MV-4-11 (cell line): Measurements from ENCODE around the gene GLUL.
"Not testable (repeated sequence)": the region's sequence is repeated elsewhere in the genome, so short reads cannot be mapped to it uniquely, and the experiment has no call there.

Source experiments
- DNase-seq: peaks from one replicate; lab custom pipeline; 2025; lab: John Stamatoyannopoulos, UW

The GLUL gene

GRCh38 chr1:182367926-182368325 is 23.7 kb downstream of the GLUL start:
- DNase-seq, result no peak

- no peak for DNase-seq
Observed at GRCh38 chr1:182366596-182366995, 25.0 kb downstream of the GLUL start.

GRCh38 chr1:182359645-182360044 is 31.9 kb downstream of the GLUL start:
- no peak for DNase-seq

GRCh38 chr1:182357913-182358312 is 33.7 kb downstream of the GLUL start:
- no peak for DNase-seq

GRCh38 chr1:182357171-182357570 is 34.4 kb downstream of the GLUL start:
- no peak for DNase-seq

- DNase-seq, result no peak
Observed at GRCh38 chr1:182355723-182356098, 35.9 kb downstream of the GLUL start.

- DNase-seq, result no peak
Observed at GRCh38 chr1:182351790-182352364, 39.7 kb downstream of the GLUL start.

- no peak for DNase-seq
Observed at GRCh38 chr1:182350839-182351238, 40.8 kb downstream of the GLUL start.

- no peak for DNase-seq
Observed at GRCh38 chr1:182348961-182349747, 42.4 kb downstream of the GLUL start.

- no peak for DNase-seq
Observed at GRCh38 chr1:182347019-182347418, 44.6 kb downstream of the GLUL start.

- DNase-seq, result no peak
Observed at GRCh38 chr1:182340233-182341058, 51.1 kb downstream of the GLUL start.

GRCh38 chr1:182339684-182340083 is 51.9 kb downstream of the GLUL start:
- no peak for DNase-seq

GRCh38 chr1:182338806-182339370 is 52.7 kb downstream of the GLUL start:
- peak; percentile 69 for DNase-seq

GRCh38 chr1:182337736-182338571 is 53.6 kb downstream of the GLUL start:
- DNase-seq, result peak; percentile 87

- DNase-seq, result peak; percentile 86
Observed at GRCh38 chr1:182335771-182336566, 55.6 kb downstream of the GLUL start.

GRCh38 chr1:182333071-182333571 is 58.5 kb downstream of the GLUL start:
- DNase-seq, result not testable (repeated sequence)

GRCh38 chr1:182332261-182333060 is 59.1 kb downstream of the GLUL start:
- DNase-seq, result no peak
